Eye (tissue), 1 donor: ENCODE data around the gene VWA7.

Experiments used
- DNase-seq: peaks from one replicate; pipeline ENCODE4 v3.0.0-alpha.2; 2015

VWA7 gene

GRCh38 chr6:31776485-31776988, 591 bp downstream of the VWA7 start:
- no peak for DNase-seq

GRCh38 chr6:31775633-31776484, 1.3 kb downstream of the VWA7 start:
- DNase-seq: no peak

- DNase-seq: no peak
Measured at GRCh38 chr6:31775184-31775583, 1.9 kb downstream of the VWA7 start.

- DNase-seq: no peak
Measured at GRCh38 chr6:31771992-31772358, 5.2 kb downstream of the VWA7 start.

- DNase-seq: no peak
Measured at GRCh38 chr6:31770860-31771259, 6.3 kb downstream of the VWA7 start.

GRCh38 chr6:31769684-31770371, 7.3 kb downstream of the VWA7 start:
- peak; percentile 37 for DNase-seq

- no peak for DNase-seq
Measured at GRCh38 chr6:31768363-31769257, 8.5 kb downstream of the VWA7 start.

GRCh38 chr6:31767096-31767645, 10.0 kb downstream of the VWA7 start:
- DNase-seq: no peak

- peak; percentile 65 for DNase-seq
Measured at GRCh38 chr6:31765910-31766794, 11.0 kb downstream of the VWA7 start.

GRCh38 chr6:31765559-31765909, 11.6 kb downstream of the VWA7 start:
- no peak for DNase-seq

GRCh38 chr6:31764198-31764597, 12.9 kb downstream of the VWA7 start:
- peak; percentile 16 for DNase-seq

- DNase-seq: peak; percentile 93
Measured at GRCh38 chr6:31763619-31763940, 13.5 kb downstream of the VWA7 start.

- no peak for DNase-seq
Measured at GRCh38 chr6:31762878-31763618, 14.1 kb downstream of the VWA7 start.

- DNase-seq: no peak
Measured at GRCh38 chr6:31762356-31762755, 14.8 kb downstream of the VWA7 start, which contains the start of gene SAPCD1. SAPCD1 (plus strand) TSS chr6:31762656; CDS start chr6:31763055, 399 bp downstream.

GRCh38 chr6:31761343-31761742, 15.8 kb downstream of the VWA7 start:
- no peak for DNase-seq

- no peak for DNase-seq
Measured at GRCh38 chr6:31760790-31761189, 16.3 kb downstream of the VWA7 start.

GRCh38 chr6:31758281-31758680, 18.8 kb downstream of the VWA7 start:
- no peak for DNase-seq

- DNase-seq: no peak
Measured at GRCh38 chr6:31752739-31753319, 24.3 kb downstream of the VWA7 start.

GRCh38 chr6:31750411-31751022, 26.6 kb downstream of the VWA7 start:
- DNase-seq: no peak
